Calu3 (cell line): ENCODE data around the gene OTOP2. TPM values are rescaled to one million over a fixed set of nuclear protein-coding genes. Genes with fewer than 3 reads are reported as not detected.

Experiments used
- BruUV-seq: library from RNA; stranded (reverse); fragments of 400-500 nt; replicated peaks from 2 replicates; lab custom pipeline; 2021; lab: Mats Ljungman, UMichigan
- CTCF ChIA-PET: fragments of 300-600 bp; sonication (Branson Sonifier 250); formaldehyde crosslinking; loops from one replicate; lab custom pipeline; 2022; ENCODE audit warnings: antibody characterized with exemption; lab: Charles Lee
- DNase-seq: peaks from one replicate; pipeline ENCODE4 v3.0.0; 2022
- H3K27ac Mint-ChIP-seq: one replicate; pipeline ENCODE4 v1.8.0; 2022; ENCODE audit warnings: mixed read lengths; ENCODE audit not compliant: unreplicated experiment
- H3K27me3 Mint-ChIP-seq: one replicate; pipeline ENCODE4 v1.8.0; 2022; ENCODE audit warnings: mixed read lengths; ENCODE audit not compliant: unreplicated experiment
- H3K36me3 Mint-ChIP-seq: one replicate; pipeline ENCODE4 v1.8.0; 2022; ENCODE audit warnings: mild to moderate bottlenecking, moderate library complexity, mixed read lengths; ENCODE audit not compliant: insufficient read depth, unreplicated experiment
- H3K4me1 Mint-ChIP-seq: one replicate; pipeline ENCODE4 v1.8.0; 2022; ENCODE audit warnings: mild to moderate bottlenecking, low read depth, mixed read lengths; ENCODE audit not compliant: unreplicated experiment
- H3K4me3 Mint-ChIP-seq: one replicate; pipeline ENCODE4 v1.8.0; 2022; ENCODE audit warnings: mild to moderate bottlenecking, low read depth, moderate library complexity, mixed read lengths; ENCODE audit not compliant: unreplicated experiment
- H3K9me3 Mint-ChIP-seq: one replicate; pipeline ENCODE4 v1.8.0; 2022; ENCODE audit warnings: low read depth, mixed read lengths; ENCODE audit not compliant: unreplicated experiment
- CTCF ChIP-seq: fragments of 200-600 bp; IDR thresholded peaks from one replicate; pipeline ENCODE4 v1.8.0; 2022; ENCODE audit warnings: antibody characterized with exemption; ENCODE audit not compliant: unreplicated experiment
- intact Hi-C: fragments of 100-400 bp; cut with micrococcal nuclease; formaldehyde crosslinking; loops from one replicate; pipeline ENCODE4 v1.10.0; 2022; ENCODE audit not compliant: unreplicated experiment
- total RNA-seq: library from RNA; stranded (reverse); gene quantifications from 2 replicates; pipeline ENCODE4 v1.2.3, GENCODE V29; 2022

The OTOP2 gene
- total RNA-seq, 1 experiment from 2014 or later = not detected

- intact Hi-C loops = no loop called here
- peaks cover 93% of the 10 kb centered on the region for H3K27me3 Mint-ChIP-seq
- no TSS peak for BruUV-seq
- peak; percentile 28 for DNase-seq
- peak within 1 kb of the TSS; percentile 14 for H3K4me3 Mint-ChIP-seq
- H3K36me3 Mint-ChIP-seq = no peaks in the 10 kb centered on the region
- CTCF ChIA-PET = no interaction called here
- no peak for TF ChIP-seq CTCF
- H3K9me3 Mint-ChIP-seq = no peaks in the 10 kb centered on the region
- no peaks in the 10 kb centered on the region for H3K4me1 Mint-ChIP-seq
- no peak within 1 kb of the TSS for H3K27ac Mint-ChIP-seq
Observed at GRCh38 chr17:74935585-74936469, 11.8 kb downstream of the OTOP2 start, which contains the start of gene OTOP3. Gene OTOP3, plus strand, starts transcription at chr17:74935898. Its CDS starts 24 bp downstream, at chr17:74935922.

- Mint-ChIP-seq H3K9me3 (no peaks in the 10 kb centered on the region), H3K4me3 (peak overlapping the region; percentile 14), H3K27ac (no peak overlapping the region), H3K36me3 (no peaks in the 10 kb centered on the region), H3K27me3 (peaks cover 92% of the 10 kb centered on the region), H3K4me1 (no peaks in the 10 kb centered on the region)
- BruUV-seq = no TSS peak
- DNase-seq = peak; percentile 31
- TF ChIP-seq CTCF = no peak
- CTCF ChIA-PET = no interaction called here
- intact Hi-C loops = no loop called here
Observed at GRCh38 chr17:74936470-74936799, 12.4 kb downstream of the OTOP2 start.

GRCh38 chr17:74937064-74938051 lies 13.3 kb downstream of the OTOP2 start:
- no TSS peak for BruUV-seq
- intact Hi-C loops = no loop called here
- no peak for DNase-seq
- Mint-ChIP-seq H3K27ac (no peak overlapping the region), H3K9me3 (no peaks in the 10 kb centered on the region), H3K4me3 (no peak overlapping the region), H3K4me1 (no peaks in the 10 kb centered on the region), H3K36me3 (no peaks in the 10 kb centered on the region), H3K27me3 (peaks cover 92% of the 10 kb centered on the region)
- TF ChIP-seq CTCF = no peak
- CTCF ChIA-PET = no interaction called here

GRCh38 chr17:74938194-74938950 lies 14.3 kb downstream of the OTOP2 start:
- H3K4me1 Mint-ChIP-seq = no peaks in the 10 kb centered on the region
- H3K36me3 Mint-ChIP-seq = no peaks in the 10 kb centered on the region
- no peak overlapping the region for H3K27ac Mint-ChIP-seq
- peaks cover 92% of the 10 kb centered on the region for H3K27me3 Mint-ChIP-seq
- CTCF ChIA-PET = interaction anchor here (0.7 kb wide), 1 partner anchor 1173 kb away, joined by 4 read pairs; no protein-coding TSS in a partner anchor
- DNase-seq = no peak
- no peak overlapping the region for H3K4me3 Mint-ChIP-seq
- TF ChIP-seq CTCF = no peak
- BruUV-seq = no TSS peak
- no peaks in the 10 kb centered on the region for H3K9me3 Mint-ChIP-seq
- intact Hi-C loops = no loop called here
